GM23338 (cell line): Measurements from ENCODE around the gene TSPAN5. TPM values are rescaled to one million over a fixed set of nuclear protein-coding genes. Genes with fewer than 3 reads are reported as not detected.

ENCODE experiments used
- ATAC-seq: fragments of 200-7000 bp; cut with Tn5 transposase; 3 replicates; pipeline ENCODE4 v1.9.1; 2020
- DNase-seq: peaks from one replicate; pipeline ENCODE4 v3.0.0-alpha.2; 2015; ENCODE audit warnings: low spot score
- H2AFZ ChIP-seq: fragments of 200-600 bp; sonication (generic); 2 replicates; pipeline ENCODE4 v1.8.0; 2016; ENCODE audit warnings: antibody characterized with exemption, mild to moderate bottlenecking, moderate library complexity
- H3F3A ChIP-seq: fragments of 200-600 bp; sonication (generic); replicated peaks from 2 replicates; pipeline ENCODE4 v1.8.0; 2017; ENCODE audit warnings: antibody characterized with exemption, mixed run types, low read depth
- H3K27ac ChIP-seq: fragments of 200-600 bp; sonication (generic); 2 replicates; pipeline ENCODE4 v1.6.1; 2016; ENCODE audit warnings: low read depth
- H3K27me3 ChIP-seq: fragments of 200-600 bp; sonication (generic); 2 replicates; pipeline ENCODE4 v1.8.0; 2016; ENCODE audit warnings: mild to moderate bottlenecking, mixed run types, moderate library complexity; ENCODE audit not compliant: insufficient read depth
- H3K36me3 ChIP-seq: fragments of 200-600 bp; sonication (generic); 2 replicates; pipeline ENCODE4 v1.8.0; 2016; ENCODE audit warnings: mild to moderate bottlenecking; ENCODE audit not compliant: insufficient read depth
- H3K4me1 ChIP-seq: fragments of 200-600 bp; sonication (generic); 2 replicates; pipeline ENCODE4 v1.8.0; 2016; ENCODE audit warnings: mild to moderate bottlenecking, moderate library complexity; ENCODE audit not compliant: insufficient read depth
- H3K4me2 ChIP-seq: fragments of 200-600 bp; sonication (generic); 2 replicates; pipeline ENCODE4 v1.7.1; 2017; ENCODE audit warnings: mixed run types
- H3K4me3 ChIP-seq: fragments of 200-600 bp; sonication (generic); 2 replicates; pipeline ENCODE4 v1.6.1; 2016; ENCODE audit warnings: mixed run types
- H3K79me2 ChIP-seq: fragments of 200-600 bp; sonication (generic); replicated peaks from 2 replicates; pipeline ENCODE4 v1.8.0; 2017; ENCODE audit warnings: mild to moderate bottlenecking; ENCODE audit not compliant: insufficient read depth
- H3K9me2 ChIP-seq: fragments of 200-600 bp; sonication (generic); 2 replicates; pipeline ENCODE4 v1.8.0; 2017; ENCODE audit not compliant: insufficient read depth
- H4K20me1 ChIP-seq: fragments of 200-600 bp; sonication (generic); replicated peaks from 2 replicates; pipeline ENCODE4 v1.8.0; 2017; ENCODE audit warnings: mild to moderate bottlenecking; ENCODE audit not compliant: insufficient read depth
- H3K27ac Mint-ChIP-seq: 2 replicates; pipeline ENCODE4 v1.8.0; 2020; ENCODE audit warnings: inconsistent platforms, mild to moderate bottlenecking, moderate library complexity, mixed read lengths
- H3K27me3 Mint-ChIP-seq: 3 replicates; pipeline ENCODE4 v1.8.0; 2022; ENCODE audit warnings: low read depth, mild to moderate bottlenecking, moderate library complexity, mixed read lengths, inconsistent platforms; ENCODE audit not compliant: insufficient read depth, poor library complexity
- H3K36me3 Mint-ChIP-seq: 3 replicates; pipeline ENCODE4 v1.8.0; 2021; ENCODE audit warnings: low read depth, mild to moderate bottlenecking, inconsistent platforms, moderate library complexity, mixed read lengths
- H3K4me1 Mint-ChIP-seq: 3 replicates; pipeline ENCODE4 v1.8.0; 2020; ENCODE audit warnings: mild to moderate bottlenecking, inconsistent platforms, mixed read lengths
- H3K4me3 Mint-ChIP-seq: 3 replicates; pipeline ENCODE4 v1.8.0; 2021; ENCODE audit warnings: moderate library complexity, mild to moderate bottlenecking, inconsistent platforms, mixed read lengths
- H3K9me3 Mint-ChIP-seq: 3 replicates; pipeline ENCODE4 v1.8.0; 2020; ENCODE audit warnings: moderate library complexity, mild to moderate bottlenecking, inconsistent platforms, mixed read lengths
- CREB1 ChIP-seq: fragments of 250-450 bp; sonication (Bioruptor Pico); IDR thresholded peaks from 2 replicates; pipeline ENCODE4 v1.5.0; 2020; ENCODE audit warnings: low read depth, mild to moderate bottlenecking, moderate library complexity
- ETS1 ChIP-seq: IDR thresholded peaks from 2 replicates; pipeline ENCODE4 v1.6.1; 2016; ENCODE audit warnings: antibody characterized with exemption
- EZH2 ChIP-seq: fragments of 200-600 bp; sonication (generic); IDR thresholded peaks from one replicate; pipeline ENCODE4 v1.8.0; 2017; ENCODE audit warnings: antibody characterized with exemption, mild to moderate bottlenecking, low read depth; ENCODE audit not compliant: unreplicated experiment
- EZH2phosphoT487 ChIP-seq: fragments of 200-600 bp; sonication (generic); IDR thresholded peaks from one replicate; pipeline ENCODE4 v1.8.1; 2018; ENCODE audit warnings: antibody characterized with exemption; ENCODE audit not compliant: unreplicated experiment
- JUNB ChIP-seq: IDR thresholded peaks from one replicate; pipeline ENCODE4 v1.6.1; 2016; ENCODE audit warnings: antibody characterized with exemption; ENCODE audit not compliant: unreplicated experiment
- NANOG ChIP-seq: IDR thresholded peaks from 2 replicates; pipeline ENCODE4 v1.6.1; 2016; ENCODE audit warnings: antibody characterized with exemption, borderline replicate concordance
- POLR2AphosphoS5 ChIP-seq: IDR thresholded peaks from 2 replicates; pipeline ENCODE4 v1.6.1; 2016; ENCODE audit warnings: antibody characterized with exemption, low read depth
- REST ChIP-seq: IDR thresholded peaks from one replicate; pipeline ENCODE4 v1.6.1; 2018; ENCODE audit warnings: antibody characterized with exemption; ENCODE audit not compliant: unreplicated experiment
- STAT1 ChIP-seq: IDR thresholded peaks from one replicate; pipeline ENCODE4 v1.6.1; 2016; ENCODE audit warnings: antibody characterized with exemption; ENCODE audit not compliant: unreplicated experiment
- ZNF114 ChIP-seq: fragments of 250-450 bp; sonication (Bioruptor Pico); IDR thresholded peaks from 2 replicates; pipeline ENCODE4 v1.5.0; 2020; ENCODE audit warnings: mild to moderate bottlenecking, moderate library complexity
- ZNF331 ChIP-seq: fragments of 250-450 bp; sonication (Bioruptor Pico); IDR thresholded peaks from 2 replicates; pipeline ENCODE4 v1.5.0; 2020; ENCODE audit warnings: low read depth, mild to moderate bottlenecking, moderate library complexity
- ZNF462 ChIP-seq: fragments of 250-450 bp; sonication (Bioruptor Pico); IDR thresholded peaks from 2 replicates; pipeline ENCODE4 v1.5.0; 2020; ENCODE audit warnings: mild to moderate bottlenecking, moderate library complexity
- polyA plus RNA-seq: library from polyadenylated mRNA; unstranded; fragments of >200 nt; fragmentation: Nextera tagmentation; extraction: Ambion mirVana; gene quantifications from 2 replicates; pipeline ENCODE4 v1.2.1, GENCODE V29; 2016
- total RNA-seq: library from RNA; depleted of rRNA; stranded (reverse); fragments of >200 nt; shearing (Covaris generic); gene quantifications from 2 replicates; pipeline ENCODE4 v1.2.3, GENCODE V29; 2014
- TF ChIP-seq, protein P1 (sequence below), 2 experiments: fragments of 200-600 bp in 1 of 2; sonication (generic) in 1 of 2; conservative IDR thresholded peaks; 2 replicates each; pipeline versions ENCODE4 v1.5.1 to v1.6.1; 2016 to 2017; ENCODE audit warnings: antibody characterized with exemption in 2 of 2, low read depth in 2 of 2, mild to moderate bottlenecking in 2 of 2, moderate library complexity in 1 of 2

TSPAN5 gene
- total and polyA plus RNA-seq, 2 experiments from 2014 or later, result 18.6 to 21.5 TPM

DNA sequence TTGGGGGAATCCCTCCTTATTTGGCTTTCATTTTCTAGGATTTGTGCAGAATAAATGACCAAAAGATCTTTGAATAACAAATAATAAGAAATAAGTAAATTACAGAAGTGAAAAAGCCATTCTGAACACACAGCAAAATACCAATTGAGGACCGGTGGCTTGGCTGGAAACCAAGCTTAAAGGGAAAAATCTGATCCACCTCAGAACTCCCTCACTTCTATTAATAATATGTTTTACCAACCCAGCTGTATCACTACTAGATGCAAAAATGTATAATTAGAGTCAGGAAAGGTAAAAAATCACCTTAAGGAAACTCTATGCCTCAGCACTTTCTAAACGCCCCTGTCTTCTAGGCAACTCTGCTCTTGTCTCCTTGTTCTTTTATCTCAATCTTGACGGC lies 77.3 kb downstream of the TSPAN5 start:
- DNase-seq (no peak), ATAC-seq (no peak)
- H3K79me2 ChIP-seq, result peaks cover 8% of the 10 kb centered on the region
- no peaks in the 10 kb centered on the region for H3K9me3 Mint-ChIP-seq
- H3K27ac ChIP-seq, result no peak overlapping the region
- peaks cover 3% of the 10 kb centered on the region for H3K4me1 ChIP-seq
- TF ChIP-seq ZNF462 (CRISPR knock-in tag) (no peak), ZNF114 (CRISPR knock-in tag) (no peak), CREB1 (CRISPR knock-in tag) (no peak), ETS1 (no peak), ZNF331 (CRISPR knock-in tag) (no peak), POLR2AphosphoS5 (no peak), JUNB (no peak), NANOG (no peak), EZH2phosphoT487 (no peak), EZH2 (no peak), STAT1 (no peak), REST (no peak)
- TF ChIP-seq, protein P1, sequence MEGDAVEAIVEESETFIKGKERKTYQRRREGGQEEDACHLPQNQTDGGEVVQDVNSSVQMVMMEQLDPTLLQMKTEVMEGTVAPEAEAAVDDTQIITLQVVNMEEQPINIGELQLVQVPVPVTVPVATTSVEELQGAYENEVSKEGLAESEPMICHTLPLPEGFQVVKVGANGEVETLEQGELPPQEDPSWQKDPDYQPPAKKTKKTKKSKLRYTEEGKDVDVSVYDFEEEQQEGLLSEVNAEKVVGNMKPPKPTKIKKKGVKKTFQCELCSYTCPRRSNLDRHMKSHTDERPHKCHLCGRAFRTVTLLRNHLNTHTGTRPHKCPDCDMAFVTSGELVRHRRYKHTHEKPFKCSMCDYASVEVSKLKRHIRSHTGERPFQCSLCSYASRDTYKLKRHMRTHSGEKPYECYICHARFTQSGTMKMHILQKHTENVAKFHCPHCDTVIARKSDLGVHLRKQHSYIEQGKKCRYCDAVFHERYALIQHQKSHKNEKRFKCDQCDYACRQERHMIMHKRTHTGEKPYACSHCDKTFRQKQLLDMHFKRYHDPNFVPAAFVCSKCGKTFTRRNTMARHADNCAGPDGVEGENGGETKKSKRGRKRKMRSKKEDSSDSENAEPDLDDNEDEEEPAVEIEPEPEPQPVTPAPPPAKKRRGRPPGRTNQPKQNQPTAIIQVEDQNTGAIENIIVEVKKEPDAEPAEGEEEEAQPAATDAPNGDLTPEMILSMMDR (conservative IDR thresholded peaks at IDR 0.05; ENCODE audit: low read depth in 2 of 2), result no peak
- H3K27me3 ChIP-seq, result no peaks in the 10 kb centered on the region
- no peak overlapping the region for H3K4me3 ChIP-seq
- H3K4me1 Mint-ChIP-seq, result peaks cover 37% of the 10 kb centered on the region
- no peaks in the 10 kb centered on the region for H3K9me2 ChIP-seq
- H2AFZ ChIP-seq, result no peak overlapping the region
- H3K36me3 ChIP-seq, result no peaks in the 10 kb centered on the region
- H3F3A ChIP-seq, result no peaks in the 10 kb centered on the region
- H3K4me2 ChIP-seq, result no peak overlapping the region
- H3K27ac Mint-ChIP-seq, result no peak overlapping the region
- H4K20me1 ChIP-seq, result 0 out of 2 replicates have a peak, but pooled peaks cover 3% of the 10 kb centered on the region
- peaks cover 6% of the 10 kb centered on the region for H3K27me3 Mint-ChIP-seq
- H3K36me3 Mint-ChIP-seq, result no peaks in the 10 kb centered on the region
- H3K4me3 Mint-ChIP-seq, result no peak overlapping the region
